GM18873 (cell line): ENCODE data around the gene SS18L1.

Experiments used
- ATAC-seq: cut with Tn5 transposase; IDR thresholded peaks from one replicate; pipeline ENCODE4 v1.9.1; 2021; ENCODE audit warnings: mild to moderate bottlenecking, moderate library complexity, moderate number of reproducible peaks; ENCODE audit not compliant: unreplicated experiment, low FRiP score

Gene SS18L1

DNA sequence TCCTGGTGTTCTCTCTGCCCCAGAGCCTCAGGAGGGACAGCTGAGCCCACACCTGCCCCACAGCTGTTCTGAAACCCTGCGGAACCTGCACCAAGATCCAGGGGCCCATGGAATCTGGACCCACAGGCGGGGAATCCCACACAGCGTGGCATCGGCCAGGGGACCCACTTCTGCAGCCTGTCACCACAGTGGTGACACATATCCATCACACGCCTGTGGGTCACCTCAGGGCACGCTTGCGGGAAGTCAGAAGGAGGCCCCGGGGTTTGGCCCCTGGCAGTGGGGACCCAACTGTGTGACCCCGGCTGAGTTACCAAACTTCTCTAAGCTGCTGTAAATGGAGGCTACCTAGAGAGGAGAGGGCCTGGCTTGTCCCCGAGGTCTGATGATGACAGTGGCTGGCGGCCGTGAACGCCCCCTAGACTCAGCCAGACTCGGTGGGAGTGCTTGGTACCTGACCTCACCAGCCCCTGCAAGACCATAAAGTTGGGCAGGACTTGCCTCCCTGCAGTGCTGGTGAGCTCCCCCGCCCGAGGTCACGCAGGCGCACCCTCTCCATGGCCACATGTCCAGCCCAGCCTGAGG is 78.8 kb downstream of the SS18L1 start:
- ATAC-seq = no peak

DNA sequence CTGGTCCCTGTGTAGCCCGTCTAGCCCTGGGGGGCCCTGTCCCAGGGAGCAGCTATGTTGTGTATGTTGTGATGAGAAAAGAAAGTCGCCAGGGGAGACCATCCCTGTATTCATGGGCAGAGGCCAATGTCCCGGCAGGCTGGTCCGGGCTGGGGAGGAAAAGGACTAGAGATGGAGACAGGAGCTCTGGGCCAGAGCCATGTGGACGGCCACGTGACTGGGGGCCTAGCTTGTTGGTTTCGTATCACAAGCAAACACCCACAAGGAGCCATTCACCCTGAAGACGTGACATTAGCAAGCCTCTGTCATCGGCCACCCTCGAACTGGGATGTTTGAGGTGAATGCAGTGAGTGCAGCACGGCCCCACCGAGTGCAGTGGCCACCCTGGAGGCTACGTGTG is 79.4 kb downstream of the SS18L1 start:
- ATAC-seq = no peak

GRCh38 chr20:62223571-62223970 is 80.0 kb downstream of the SS18L1 start:
- ATAC-seq = no peak

DNA sequence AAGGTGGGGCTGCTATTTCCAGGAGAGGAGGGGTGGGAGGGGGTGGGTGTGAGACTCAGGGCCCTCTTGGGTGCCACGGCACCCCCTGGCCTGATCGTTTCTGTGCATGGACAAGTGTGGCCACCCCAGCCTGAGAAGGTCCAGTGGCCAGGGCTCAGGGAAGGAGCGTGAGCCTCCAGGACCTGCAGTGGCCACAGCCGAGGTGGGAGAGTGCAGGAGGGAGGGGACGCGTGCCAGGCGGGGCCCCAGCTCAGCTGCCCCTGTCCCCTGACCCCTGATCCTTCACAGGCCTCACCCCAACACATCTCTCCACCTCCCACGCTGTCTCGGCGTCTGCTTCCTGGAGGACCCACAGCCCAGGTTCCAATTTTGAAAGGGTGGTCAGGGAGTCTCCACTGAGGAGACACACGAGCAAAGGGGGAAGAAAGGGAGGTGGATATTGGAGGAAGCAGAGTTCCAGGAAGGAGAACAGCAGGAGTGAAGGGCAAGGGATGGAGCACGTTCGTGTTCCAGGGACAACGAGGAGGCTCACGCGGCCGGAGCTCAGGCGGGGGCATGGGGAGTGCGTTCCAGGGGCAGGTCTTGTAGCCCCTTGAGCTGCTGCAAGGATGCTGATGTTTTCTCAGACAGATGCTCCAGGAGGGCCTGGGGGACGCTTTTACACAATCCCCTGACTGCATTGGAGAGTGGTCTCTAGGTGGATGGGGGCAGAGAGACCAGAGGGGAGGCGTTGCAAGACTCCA is 80.7 kb downstream of the SS18L1 start:
- ATAC-seq = no peak

DNA sequence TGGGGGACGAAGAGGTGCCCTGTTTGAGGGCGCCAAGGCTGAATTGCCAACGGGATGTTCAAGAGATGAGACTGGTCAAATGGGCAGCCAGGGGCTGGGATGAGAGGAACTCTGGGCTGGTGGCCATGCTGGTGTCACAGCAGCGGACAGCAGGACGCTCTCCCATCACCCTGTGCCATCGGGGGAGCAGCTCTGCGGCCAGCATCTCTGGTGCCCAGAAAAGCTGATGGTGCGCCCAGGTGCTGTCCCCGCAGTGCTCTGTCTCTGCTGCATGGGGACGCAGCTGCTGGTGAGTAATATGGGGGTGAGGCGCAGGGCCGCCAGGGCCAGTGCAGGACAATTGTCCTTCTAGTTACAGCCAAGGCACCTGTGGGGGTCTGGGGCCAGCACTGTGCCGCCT is 81.5 kb downstream of the SS18L1 start:
- no peak for ATAC-seq

- no peak for ATAC-seq
Measured at GRCh38 chr20:62225820-62226635, 82.5 kb downstream of the SS18L1 start.

DNA sequence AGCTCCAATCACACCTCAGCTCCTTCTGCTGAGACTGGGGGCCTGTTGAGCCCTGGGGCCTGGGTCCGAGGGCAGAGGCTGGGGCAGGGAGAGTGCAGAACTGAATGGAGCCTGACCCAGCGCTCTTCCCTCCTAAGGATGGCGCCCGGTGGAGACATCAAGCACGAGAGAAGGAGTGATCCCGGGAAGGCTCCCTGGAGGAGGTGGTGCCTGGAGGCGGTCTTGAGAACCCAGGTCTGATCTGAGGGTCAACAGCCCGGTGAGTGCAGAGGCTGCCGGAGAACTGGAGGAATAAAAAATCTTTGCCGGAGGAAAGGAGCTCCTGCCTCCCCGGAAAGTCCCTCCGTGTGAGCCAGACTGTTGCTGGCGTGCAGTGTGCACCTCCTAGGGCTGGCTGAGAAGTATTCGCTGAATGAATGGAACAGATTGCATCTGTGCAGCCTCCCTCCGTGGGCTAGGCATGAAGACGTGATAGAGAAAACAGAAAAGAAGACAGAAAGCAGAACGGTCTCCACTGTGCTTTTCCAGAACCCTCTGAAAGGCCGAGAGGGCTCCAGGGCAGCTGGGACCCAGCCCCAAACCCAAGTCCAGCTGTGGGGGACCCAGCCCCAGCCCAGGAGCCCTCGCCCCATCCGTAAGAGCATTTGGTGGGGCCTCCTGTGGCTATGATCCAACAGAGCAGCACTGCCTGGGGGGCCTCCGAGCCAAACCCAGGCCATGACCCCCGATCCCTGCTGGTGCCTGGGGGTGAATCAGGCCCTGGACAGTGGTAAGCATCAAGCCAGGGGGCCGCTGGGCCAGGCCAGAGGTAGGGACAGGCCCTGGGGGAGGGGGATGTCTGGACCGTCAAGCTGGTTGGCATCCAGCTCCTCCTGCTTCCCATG is 83.4 kb downstream of the SS18L1 start:
- ATAC-seq = no peak

GRCh38 chr20:62227591-62227976 is 84.0 kb downstream of the SS18L1 start:
- ATAC-seq = no peak

GRCh38 chr20:62227977-62228958 is 84.7 kb downstream of the SS18L1 start:
- ATAC-seq = no peak

DNA sequence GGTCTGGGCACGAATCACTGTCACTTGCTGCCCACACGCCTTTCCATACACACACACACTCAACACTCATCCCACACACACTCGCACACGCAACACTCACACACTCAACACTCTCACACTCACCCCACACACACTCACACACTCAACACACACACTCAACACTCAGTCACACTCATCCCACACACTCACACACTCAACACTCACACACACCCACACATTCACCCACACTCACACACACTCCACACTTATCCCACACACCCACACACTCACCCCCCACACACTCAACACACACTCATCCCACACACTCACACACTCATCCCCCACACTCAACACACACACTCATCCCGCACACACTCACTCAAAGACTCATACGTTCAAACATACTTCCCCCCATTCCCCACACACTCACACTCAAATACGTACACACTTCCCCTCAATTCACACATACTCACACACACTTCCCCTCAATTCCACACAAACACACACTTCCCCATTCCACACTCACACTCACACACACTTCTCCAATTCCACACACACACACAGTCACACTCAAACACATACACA is 85.5 kb downstream of the SS18L1 start:
- no peak for ATAC-seq

DNA sequence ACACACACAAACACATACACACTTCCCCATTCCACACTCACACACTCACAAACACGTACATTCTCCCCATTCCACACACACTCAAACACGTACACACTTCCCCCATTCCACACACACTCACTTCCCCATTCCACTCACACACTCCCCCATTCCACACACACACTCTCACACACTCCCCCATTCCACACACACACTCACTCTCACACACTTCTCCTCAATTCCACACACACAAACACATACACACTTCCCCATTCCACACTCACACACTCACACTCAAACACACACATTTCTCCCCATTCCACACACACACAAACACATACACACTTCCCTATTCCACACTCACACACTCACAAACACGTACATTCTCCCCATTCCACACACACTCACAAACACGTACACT is 86.1 kb downstream of the SS18L1 start:
- no peak for ATAC-seq

DNA sequence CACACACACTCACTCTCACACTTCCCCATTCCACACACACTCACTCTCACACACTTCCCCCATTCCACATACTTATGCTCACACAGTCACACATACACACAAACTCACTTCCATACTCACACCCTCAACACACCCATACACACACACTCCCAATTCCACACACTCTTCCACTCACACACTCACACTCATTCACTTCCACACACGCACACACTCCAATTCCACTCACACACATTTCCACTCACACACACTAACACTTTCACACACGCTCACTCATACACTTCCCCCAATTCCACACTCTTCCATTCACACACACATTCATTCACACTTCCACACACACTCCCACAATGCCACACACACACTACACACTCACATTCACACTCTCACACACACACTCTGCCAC is 86.7 kb downstream of the SS18L1 start:
- ATAC-seq = no peak

DNA sequence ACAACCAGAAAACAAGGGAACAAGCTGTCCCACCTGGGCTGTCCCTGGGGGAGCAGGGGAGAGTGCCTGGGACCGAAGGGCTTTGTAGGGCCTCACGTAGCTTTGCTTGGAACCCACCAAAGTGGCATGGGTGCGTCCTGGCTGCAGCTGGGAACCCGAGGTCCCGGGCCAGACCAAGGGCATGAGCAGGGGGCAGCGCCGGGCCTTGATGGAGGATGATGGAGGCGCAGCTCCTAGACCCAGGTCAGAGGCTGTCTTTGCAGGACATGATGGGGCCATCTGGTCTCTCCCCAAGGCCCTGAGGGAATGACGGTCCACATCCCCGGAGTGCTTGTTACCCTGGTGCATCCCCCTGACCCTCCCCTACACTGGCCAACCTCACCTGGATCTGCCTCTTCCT is 87.1 kb downstream of the SS18L1 start:
- ATAC-seq = no peak

- no peak for ATAC-seq
Measured at GRCh38 chr20:62231292-62231691, 87.7 kb downstream of the SS18L1 start.
